Ishikawa (cell line): ENCODE results near the gene DPH7.
A peak's percentile ranks its signal among the peaks of the same experiment; 100 is the strongest.

Experiments used
- CEBPB ChIP-seq: IDR thresholded peaks from 2 replicates; pipeline ENCODE4 v1.6.1; 2012
- CREB1 ChIP-seq: IDR thresholded peaks from 2 replicates; pipeline ENCODE4 v1.6.1; 2012; ENCODE audit warnings: low read depth
- EGR1 ChIP-seq: IDR thresholded peaks from 2 replicates; pipeline ENCODE4 v1.6.1; 2012
- EP300 ChIP-seq: IDR thresholded peaks from 2 replicates; pipeline ENCODE4 v1.6.1; 2012; ENCODE audit warnings: borderline replicate concordance
- FOXM1 ChIP-seq: IDR thresholded peaks from 2 replicates; pipeline ENCODE4 v1.6.1; 2012; ENCODE audit warnings: low read depth, borderline replicate concordance
- NFIC ChIP-seq: IDR thresholded peaks from 2 replicates; pipeline ENCODE4 v1.6.1; 2012
- RAD21 ChIP-seq: IDR thresholded peaks from 2 replicates; pipeline ENCODE4 v1.6.1; 2012; ENCODE audit warnings: low read depth
- REST ChIP-seq: IDR thresholded peaks from 2 replicates; pipeline ENCODE4 v1.6.1; 2012; ENCODE audit warnings: low read depth, mild to moderate bottlenecking
- TAF1 ChIP-seq: IDR thresholded peaks from 2 replicates; pipeline ENCODE4 v1.6.1; 2012; ENCODE audit warnings: low read depth, mild to moderate bottlenecking
- TCF12 ChIP-seq: IDR thresholded peaks from 2 replicates; pipeline ENCODE4 v1.6.1; 2012; ENCODE audit warnings: low read depth
- TEAD4 ChIP-seq: IDR thresholded peaks from 2 replicates; pipeline ENCODE4 v1.6.1; 2012
- YY1 ChIP-seq: IDR thresholded peaks from 2 replicates; pipeline ENCODE4 v1.6.1; 2012; ENCODE audit warnings: low read depth
- ZBTB7A ChIP-seq: IDR thresholded peaks from 2 replicates; pipeline ENCODE4 v1.6.1; 2012; ENCODE audit warnings: low read depth
- TF ChIP-seq, protein P1 (sequence below): IDR thresholded peaks from 2 replicates; pipeline ENCODE4 v1.6.1; 2012
- TF ChIP-seq, protein P2 (sequence below): IDR thresholded peaks from 2 replicates; pipeline ENCODE4 v1.6.1; 2012

DPH7 gene

GRCh38 chr9:137582286-137582860, 3.6 kb upstream of the DPH7 start:
- TF ChIP-seq RAD21 (peak; percentile 56), EP300 (no peak)

GRCh38 chr9:137581361-137582285, 2.9 kb upstream of the DPH7 start:
- no peak for TF ChIP-seq ZBTB7A
- no peak for TF ChIP-seq TCF12
- no peak for TF ChIP-seq RAD21

DNA sequence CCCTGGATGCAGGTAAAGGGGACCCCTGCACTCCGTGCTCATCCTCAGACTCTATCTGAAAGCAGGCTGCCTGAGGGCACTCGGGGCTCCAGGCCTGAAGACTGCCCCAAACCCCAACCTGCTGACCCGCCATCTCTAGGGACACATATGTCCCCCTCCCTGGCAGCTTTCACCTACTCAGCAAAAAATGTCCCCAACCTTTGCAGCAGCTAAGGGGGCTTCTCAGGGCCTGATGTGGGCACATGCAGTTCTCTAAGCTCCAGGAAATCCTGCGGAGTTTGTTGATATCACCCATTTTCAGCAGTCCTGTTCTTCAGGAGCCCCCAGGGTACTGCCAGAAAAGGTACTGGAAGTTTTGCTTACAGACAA, 2.2 kb upstream of the DPH7 start:
- no peak for TF ChIP-seq CREB1
- no peak for TF ChIP-seq YY1
- TF ChIP-seq ZBTB7A, result no peak
- no peak for TF ChIP-seq TAF1
- no peak for TF ChIP-seq TCF12
- TF ChIP-seq CEBPB, result no peak

GRCh38 chr9:137580209-137580953, 1.7 kb upstream of the DPH7 start:
- TF ChIP-seq RAD21 (no peak), NFIC (peak; percentile 34; the same call in 1 of the 2 replicates)

GRCh38 chr9:137579259-137579604, 507 bp upstream of the DPH7 start:
- no peak for TF ChIP-seq YY1
- TF ChIP-seq CREB1, result no peak
- TF ChIP-seq TAF1, result no peak
- TF ChIP-seq, protein P1, sequence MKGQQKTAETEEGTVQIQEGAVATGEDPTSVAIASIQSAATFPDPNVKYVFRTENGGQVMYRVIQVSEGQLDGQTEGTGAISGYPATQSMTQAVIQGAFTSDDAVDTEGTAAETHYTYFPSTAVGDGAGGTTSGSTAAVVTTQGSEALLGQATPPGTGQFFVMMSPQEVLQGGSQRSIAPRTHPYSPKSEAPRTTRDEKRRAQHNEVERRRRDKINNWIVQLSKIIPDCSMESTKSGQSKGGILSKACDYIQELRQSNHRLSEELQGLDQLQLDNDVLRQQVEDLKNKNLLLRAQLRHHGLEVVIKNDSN, result no peak
- no peak for TF ChIP-seq RAD21
- no peak for TF ChIP-seq TCF12
- no peak for TF ChIP-seq REST
- TF ChIP-seq TEAD4, result no peak
- no peak for TF ChIP-seq CEBPB
- no peak for TF ChIP-seq NFIC
- TF ChIP-seq FOXM1, result no peak

GRCh38 chr9:137575716-137576411, 2.9 kb downstream of the DPH7 start:
- no peak for TF ChIP-seq CREB1
- TF ChIP-seq EP300, result no peak
- TF ChIP-seq REST, result no peak
- no peak for TF ChIP-seq ZBTB7A

- no peak for TF ChIP-seq FOXM1
- TF ChIP-seq YY1, result no peak
- no peak for TF ChIP-seq TEAD4
- TF ChIP-seq CREB1, result no peak
- no peak for TF ChIP-seq REST
- TF ChIP-seq, protein P1, result no peak
- TF ChIP-seq EP300, result no peak
- TF ChIP-seq NFIC, result no peak
- TF ChIP-seq EGR1, result no peak
- no peak for TF ChIP-seq CEBPB
- TF ChIP-seq ZBTB7A, result no peak
- TF ChIP-seq TAF1, result no peak
- no peak for TF ChIP-seq TCF12
- TF ChIP-seq, protein P2, sequence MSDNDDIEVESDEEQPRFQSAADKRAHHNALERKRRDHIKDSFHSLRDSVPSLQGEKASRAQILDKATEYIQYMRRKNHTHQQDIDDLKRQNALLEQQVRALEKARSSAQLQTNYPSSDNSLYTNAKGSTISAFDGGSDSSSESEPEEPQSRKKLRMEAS, result no peak
- TF ChIP-seq RAD21, result no peak
Observed at GRCh38 chr9:137575364-137575715, 3.4 kb downstream of the DPH7 start.
